GM12878 (cell line): Measurements from ENCODE around the gene WSCD1.

Source experiments
- BRCA1 ChIP-seq: IDR thresholded peaks from 2 replicates; pipeline ENCODE4 v1.6.1; 2011; ENCODE audit warnings: low read depth, low read length, improper control_type of control experiment
- EP300 ChIP-seq, 2 experiments: fragments of 150-350 bp in 1 of 2; IDR thresholded peaks; 2 replicates each; pipeline ENCODE4 v1.6.1; 2011 to 2012; ENCODE audit warnings: low read depth in 2 of 2, low read length in 2 of 2, borderline replicate concordance in 1 of 2, improper control_type of control experiment in 1 of 2, inconsistent platforms in 1 of 2; ENCODE audit not compliant: control insufficient read depth in 1 of 2
- EZH2 ChIP-seq: IDR thresholded peaks from 2 replicates; pipeline ENCODE4 v1.6.1; 2012; ENCODE audit warnings: low read depth, mild to moderate bottlenecking, control low read depth, inconsistent platforms, low read length, borderline replicate concordance; ENCODE audit not compliant: control insufficient read depth
- JUND ChIP-seq: IDR thresholded peaks from 2 replicates; pipeline ENCODE4 v1.6.1; 2012; ENCODE audit warnings: low read depth, mild to moderate bottlenecking, low read length, improper control_type of control experiment, moderate library complexity
- MYC ChIP-seq: IDR thresholded peaks from 2 replicates; pipeline ENCODE4 v1.6.1; 2011; ENCODE audit warnings: mild to moderate bottlenecking, low read length, moderate library complexity, inconsistent platforms; ENCODE audit not compliant: insufficient read depth, insufficient replicate concordance, insufficient read length, severe bottlenecking
- NFYA ChIP-seq: IDR thresholded peaks from 2 replicates; pipeline ENCODE4 v1.6.1; 2011; ENCODE audit warnings: low read depth, mild to moderate bottlenecking, low read length, improper control_type of control experiment, borderline replicate concordance
- NFYB ChIP-seq: IDR thresholded peaks from 2 replicates; pipeline ENCODE4 v1.6.1; 2011; ENCODE audit warnings: low read depth, mild to moderate bottlenecking, low read length, improper control_type of control experiment, moderate library complexity; ENCODE audit not compliant: insufficient read depth
- POLR2A ChIP-seq: IDR thresholded peaks from 2 replicates; pipeline ENCODE4 v1.6.1; 2011; ENCODE audit warnings: low read depth, mild to moderate bottlenecking, low read length
- POLR2AphosphoS5 ChIP-seq: IDR thresholded peaks from 2 replicates; pipeline ENCODE4 v1.6.1; 2011; ENCODE audit warnings: mild to moderate bottlenecking, low read length, inconsistent platforms
- TF ChIP-seq, protein P1 (sequence below), 3 experiments: IDR thresholded peaks in 2 of 3; conservative IDR thresholded peaks in 1 of 3; 2 replicates each; pipeline ENCODE4 v1.5.1; 2011; ENCODE audit warnings: low read depth in 3 of 3, low read length in 3 of 3, mild to moderate bottlenecking in 3 of 3, control low read depth in 2 of 3, moderate library complexity in 2 of 3, inconsistent platforms in 1 of 3, mixed read lengths in 1 of 3; ENCODE audit not compliant: control insufficient read depth in 2 of 3, insufficient read depth in 1 of 3; ENCODE audit errors: extremely low read depth in 1 of 3

DNA sequence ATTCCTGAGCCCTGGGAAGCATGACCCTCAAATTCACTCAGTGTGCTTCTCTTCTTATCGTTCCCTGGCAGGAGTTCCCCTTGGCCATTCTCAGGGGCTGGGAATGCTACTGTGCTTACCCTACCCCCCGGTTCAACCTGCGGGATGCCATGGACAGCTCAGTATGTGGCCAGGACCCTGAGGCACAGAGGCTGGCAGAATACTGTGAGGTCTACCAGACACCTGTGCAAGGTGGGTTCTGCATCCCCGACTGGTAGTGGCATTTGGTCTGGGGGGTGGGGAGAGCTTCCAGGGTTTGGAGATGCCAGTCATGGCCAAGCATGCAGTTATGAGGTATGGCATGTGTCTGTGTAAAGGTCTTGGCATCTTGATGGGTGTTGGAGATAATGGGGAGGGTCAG, 39.4 kb downstream of the WSCD1 start:
- TF ChIP-seq EZH2 (no peak), POLR2AphosphoS5 (no peak), JUND (no peak), NFYB (no peak), NFYA (no peak), EP300 (IDR thresholded peaks at IDR 0.05; ENCODE audit: borderline replicate concordance in 1 of 2, control insufficient read depth in 1 of 2, low read depth in 2 of 2, low read length in 2 of 2) (no peak), POLR2A (no peak), BRCA1 (no peak), MYC (no peak)
- TF ChIP-seq, protein P1, sequence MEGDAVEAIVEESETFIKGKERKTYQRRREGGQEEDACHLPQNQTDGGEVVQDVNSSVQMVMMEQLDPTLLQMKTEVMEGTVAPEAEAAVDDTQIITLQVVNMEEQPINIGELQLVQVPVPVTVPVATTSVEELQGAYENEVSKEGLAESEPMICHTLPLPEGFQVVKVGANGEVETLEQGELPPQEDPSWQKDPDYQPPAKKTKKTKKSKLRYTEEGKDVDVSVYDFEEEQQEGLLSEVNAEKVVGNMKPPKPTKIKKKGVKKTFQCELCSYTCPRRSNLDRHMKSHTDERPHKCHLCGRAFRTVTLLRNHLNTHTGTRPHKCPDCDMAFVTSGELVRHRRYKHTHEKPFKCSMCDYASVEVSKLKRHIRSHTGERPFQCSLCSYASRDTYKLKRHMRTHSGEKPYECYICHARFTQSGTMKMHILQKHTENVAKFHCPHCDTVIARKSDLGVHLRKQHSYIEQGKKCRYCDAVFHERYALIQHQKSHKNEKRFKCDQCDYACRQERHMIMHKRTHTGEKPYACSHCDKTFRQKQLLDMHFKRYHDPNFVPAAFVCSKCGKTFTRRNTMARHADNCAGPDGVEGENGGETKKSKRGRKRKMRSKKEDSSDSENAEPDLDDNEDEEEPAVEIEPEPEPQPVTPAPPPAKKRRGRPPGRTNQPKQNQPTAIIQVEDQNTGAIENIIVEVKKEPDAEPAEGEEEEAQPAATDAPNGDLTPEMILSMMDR (IDR thresholded peaks at IDR 0.05 in 2 of 3, conservative IDR thresholded peaks at IDR 0.05 in 1 of 3; ENCODE audit: control insufficient read depth in 2 of 3, extremely low read depth in 1 of 3, insufficient read depth in 1 of 3, low read depth in 3 of 3, low read length in 3 of 3): no peak
